Measurements from ENCODE around the gene ZNF614. TPM values are rescaled to one million over a fixed set of nuclear protein-coding genes. Genes with fewer than 3 reads are reported as not detected.

Gene ZNF614
- total and polyA plus RNA-seq, 2 of the 13 experiments (the other 11 are each of a cell fraction or from before 2014, with no cell fraction given), result 13.0 to 22.8 TPM

DNA sequence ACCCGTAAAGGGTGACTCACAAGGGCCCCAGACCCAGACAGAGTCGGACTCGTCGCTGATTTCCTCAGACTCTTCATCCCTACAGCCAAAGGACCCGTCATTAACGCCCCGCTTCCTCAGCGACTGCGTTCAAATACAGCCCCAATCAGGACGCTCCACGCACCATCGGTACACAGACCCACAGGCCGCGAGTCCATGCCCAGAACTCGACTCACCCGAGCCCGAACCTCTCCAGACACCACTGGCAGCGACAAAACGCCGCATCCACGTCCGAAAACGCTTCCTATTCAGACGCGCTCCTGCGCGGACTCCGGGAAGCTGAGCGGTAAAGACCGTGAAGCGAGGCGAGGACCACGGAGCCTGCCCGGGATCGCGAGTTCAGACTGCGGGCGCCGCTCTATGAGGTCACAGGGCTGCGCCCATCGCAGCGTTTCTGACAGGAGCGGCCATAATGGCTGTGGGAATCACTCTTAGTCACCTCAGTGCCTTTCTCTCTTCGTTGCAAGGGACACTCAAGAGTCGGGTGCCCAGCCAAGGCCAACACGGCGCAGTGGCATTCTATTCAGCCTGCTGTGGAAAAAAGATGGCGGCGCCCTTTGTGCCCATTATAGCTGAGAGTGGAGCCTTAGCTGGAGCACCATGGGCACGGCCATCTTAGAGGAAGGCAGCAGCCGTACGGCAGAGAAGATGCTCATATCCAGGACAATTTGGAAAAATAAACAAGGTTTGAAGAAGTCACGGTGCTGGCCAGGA lies at the start of gene ZNF614 (continued):
- TF ChIP-seq GLI4 (CRISPR knock-in tag; IDR thresholded peaks at IDR 0.05; ENCODE audit: borderline replicate concordance) (no peak), PHF5A (CRISPR knock-in tag; IDR thresholded peaks at IDR 0.05; ENCODE audit: low read depth, unreplicated experiment) (no peak), ZNF124 (CRISPR knock-in tag; IDR thresholded peaks at IDR 0.05) (peak; percentile 52; the same call in 1 of the 2 replicates), ZNF256 (CRISPR knock-in tag; conservative IDR thresholded peaks at IDR 0.05) (no peak), NFE2L1 (CRISPR knock-in tag; IDR thresholded peaks at IDR 0.05; ENCODE audit: borderline replicate concordance) (no peak; the same call in 1 of the 2 replicates), MBNL3 (CRISPR knock-in tag; conservative IDR thresholded peaks at IDR 0.05) (no peak), PHB2 (IDR thresholded peaks at IDR 0.05; ENCODE audit: partially characterized antibody) (no peak), ZNF546 (CRISPR knock-in tag; conservative IDR thresholded peaks at IDR 0.05) (0 out of 2 replicates have a peak, but pooled peaks have one; percentile 65), MTF1 (CRISPR knock-in tag; IDR thresholded peaks at IDR 0.05) (0 out of 2 replicates have a peak, but pooled peaks have one; percentile 9), ZSCAN20 (CRISPR knock-in tag; IDR thresholded peaks at IDR 0.05; ENCODE audit: borderline replicate concordance) (no peak), ERF (CRISPR knock-in tag; IDR thresholded peaks at IDR 0.05) (peak; percentile 83), SMAD9 (CRISPR knock-in tag; IDR thresholded peaks at IDR 0.05) (no peak), PTBP1 (IDR thresholded peaks at IDR 0.05; ENCODE audit: low read depth, low read length, poor library complexity, severe bottlenecking) (no peak), DNMT3B (CRISPR knock-in tag; conservative IDR thresholded peaks at IDR 0.05) (no peak), CENPX (CRISPR knock-in tag; IDR thresholded peaks at IDR 0.05) (no peak), ZFP36L2 (CRISPR knock-in tag; IDR thresholded peaks at IDR 0.05) (no peak), MED1 (CRISPR knock-in tag; IDR thresholded peaks at IDR 0.05) (peak; percentile 60; the same call in 1 of the 2 replicates), FOXK1 (CRISPR knock-in tag; IDR thresholded peaks at IDR 0.05; ENCODE audit: borderline replicate concordance, low read depth) (peak; percentile 60; the same call in 1 of the 2 replicates), ZNF629 (CRISPR knock-in tag; conservative IDR thresholded peaks at IDR 0.05) (no peak), IKZF1 (IDR thresholded peaks at IDR 0.05) (no peak)
- TF ChIP-seq, protein P1, sequence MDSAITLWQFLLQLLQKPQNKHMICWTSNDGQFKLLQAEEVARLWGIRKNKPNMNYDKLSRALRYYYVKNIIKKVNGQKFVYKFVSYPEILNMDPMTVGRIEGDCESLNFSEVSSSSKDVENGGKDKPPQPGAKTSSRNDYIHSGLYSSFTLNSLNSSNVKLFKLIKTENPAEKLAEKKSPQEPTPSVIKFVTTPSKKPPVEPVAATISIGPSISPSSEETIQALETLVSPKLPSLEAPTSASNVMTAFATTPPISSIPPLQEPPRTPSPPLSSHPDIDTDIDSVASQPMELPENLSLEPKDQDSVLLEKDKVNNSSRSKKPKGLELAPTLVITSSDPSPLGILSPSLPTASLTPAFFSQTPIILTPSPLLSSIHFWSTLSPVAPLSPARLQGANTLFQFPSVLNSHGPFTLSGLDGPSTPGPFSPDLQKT (CRISPR knock-in tag; IDR thresholded peaks at IDR 0.05; ENCODE audit: borderline replicate concordance), result no peak
- TF ChIP-seq, protein P2, sequence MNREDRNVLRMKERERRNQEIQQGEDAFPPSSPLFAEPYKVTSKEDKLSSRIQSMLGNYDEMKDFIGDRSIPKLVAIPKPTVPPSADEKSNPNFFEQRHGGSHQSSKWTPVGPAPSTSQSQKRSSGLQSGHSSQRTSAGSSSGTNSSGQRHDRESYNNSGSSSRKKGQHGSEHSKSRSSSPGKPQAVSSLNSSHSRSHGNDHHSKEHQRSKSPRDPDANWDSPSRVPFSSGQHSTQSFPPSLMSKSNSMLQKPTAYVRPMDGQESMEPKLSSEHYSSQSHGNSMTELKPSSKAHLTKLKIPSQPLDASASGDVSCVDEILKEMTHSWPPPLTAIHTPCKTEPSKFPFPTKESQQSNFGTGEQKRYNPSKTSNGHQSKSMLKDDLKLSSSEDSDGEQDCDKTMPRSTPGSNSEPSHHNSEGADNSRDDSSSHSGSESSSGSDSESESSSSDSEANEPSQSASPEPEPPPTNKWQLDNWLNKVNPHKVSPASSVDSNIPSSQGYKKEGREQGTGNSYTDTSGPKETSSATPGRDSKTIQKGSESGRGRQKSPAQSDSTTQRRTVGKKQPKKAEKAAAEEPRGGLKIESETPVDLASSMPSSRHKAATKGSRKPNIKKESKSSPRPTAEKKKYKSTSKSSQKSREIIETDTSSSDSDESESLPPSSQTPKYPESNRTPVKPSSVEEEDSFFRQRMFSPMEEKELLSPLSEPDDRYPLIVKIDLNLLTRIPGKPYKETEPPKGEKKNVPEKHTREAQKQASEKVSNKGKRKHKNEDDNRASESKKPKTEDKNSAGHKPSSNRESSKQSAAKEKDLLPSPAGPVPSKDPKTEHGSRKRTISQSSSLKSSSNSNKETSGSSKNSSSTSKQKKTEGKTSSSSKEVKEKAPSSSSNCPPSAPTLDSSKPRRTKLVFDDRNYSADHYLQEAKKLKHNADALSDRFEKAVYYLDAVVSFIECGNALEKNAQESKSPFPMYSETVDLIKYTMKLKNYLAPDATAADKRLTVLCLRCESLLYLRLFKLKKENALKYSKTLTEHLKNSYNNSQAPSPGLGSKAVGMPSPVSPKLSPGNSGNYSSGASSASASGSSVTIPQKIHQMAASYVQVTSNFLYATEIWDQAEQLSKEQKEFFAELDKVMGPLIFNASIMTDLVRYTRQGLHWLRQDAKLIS (CRISPR knock-in tag; IDR thresholded peaks at IDR 0.05), result 0 out of 2 replicates have a peak, but pooled peaks have one; percentile 29
- TF ChIP-seq, protein P3, sequence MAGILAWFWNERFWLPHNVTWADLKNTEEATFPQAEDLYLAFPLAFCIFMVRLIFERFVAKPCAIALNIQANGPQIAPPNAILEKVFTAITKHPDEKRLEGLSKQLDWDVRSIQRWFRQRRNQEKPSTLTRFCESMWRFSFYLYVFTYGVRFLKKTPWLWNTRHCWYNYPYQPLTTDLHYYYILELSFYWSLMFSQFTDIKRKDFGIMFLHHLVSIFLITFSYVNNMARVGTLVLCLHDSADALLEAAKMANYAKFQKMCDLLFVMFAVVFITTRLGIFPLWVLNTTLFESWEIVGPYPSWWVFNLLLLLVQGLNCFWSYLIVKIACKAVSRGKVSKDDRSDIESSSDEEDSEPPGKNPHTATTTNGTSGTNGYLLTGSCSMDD (CRISPR knock-in tag; IDR thresholded peaks at IDR 0.05), result no peak
- TF ChIP-seq, protein P4, sequence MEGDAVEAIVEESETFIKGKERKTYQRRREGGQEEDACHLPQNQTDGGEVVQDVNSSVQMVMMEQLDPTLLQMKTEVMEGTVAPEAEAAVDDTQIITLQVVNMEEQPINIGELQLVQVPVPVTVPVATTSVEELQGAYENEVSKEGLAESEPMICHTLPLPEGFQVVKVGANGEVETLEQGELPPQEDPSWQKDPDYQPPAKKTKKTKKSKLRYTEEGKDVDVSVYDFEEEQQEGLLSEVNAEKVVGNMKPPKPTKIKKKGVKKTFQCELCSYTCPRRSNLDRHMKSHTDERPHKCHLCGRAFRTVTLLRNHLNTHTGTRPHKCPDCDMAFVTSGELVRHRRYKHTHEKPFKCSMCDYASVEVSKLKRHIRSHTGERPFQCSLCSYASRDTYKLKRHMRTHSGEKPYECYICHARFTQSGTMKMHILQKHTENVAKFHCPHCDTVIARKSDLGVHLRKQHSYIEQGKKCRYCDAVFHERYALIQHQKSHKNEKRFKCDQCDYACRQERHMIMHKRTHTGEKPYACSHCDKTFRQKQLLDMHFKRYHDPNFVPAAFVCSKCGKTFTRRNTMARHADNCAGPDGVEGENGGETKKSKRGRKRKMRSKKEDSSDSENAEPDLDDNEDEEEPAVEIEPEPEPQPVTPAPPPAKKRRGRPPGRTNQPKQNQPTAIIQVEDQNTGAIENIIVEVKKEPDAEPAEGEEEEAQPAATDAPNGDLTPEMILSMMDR (CRISPR knock-in tag; IDR thresholded peaks at IDR 0.05), result no peak

All from HepG2 (cell line).